ENCODE data around the gene RAB1B. TPM values are rescaled to one million over a fixed set of nuclear protein-coding genes. Genes with fewer than 3 reads are reported as not detected.
"Not testable (repeated sequence)": the region's sequence is repeated elsewhere in the genome, so short reads cannot be mapped to it uniquely, and the experiment has no call there.

RAB1B gene
- total RNA-seq, 1 experiment from 2014 or later: 184 TPM

GRCh38 chr11:66317723-66318599 is 49.5 kb downstream of the RAB1B start:
- DNase-seq (ENCODE audit: low read depth): peak; percentile 78

- DNase-seq (ENCODE audit: low read depth): no peak
Observed at GRCh38 chr11:66318600-66318970, 50.1 kb downstream of the RAB1B start.

GRCh38 chr11:66320289-66320688 is 51.9 kb downstream of the RAB1B start:
- DNase-seq (ENCODE audit: low read depth): not testable (repeated sequence)

GRCh38 chr11:66320748-66321147 is 52.3 kb downstream of the RAB1B start:
- not testable (repeated sequence) for DNase-seq (ENCODE audit: low read depth)

- no peak for DNase-seq (ENCODE audit: low read depth)
Observed at GRCh38 chr11:66321606-66322005, 53.2 kb downstream of the RAB1B start.

GRCh38 chr11:66322732-66323427 is 54.4 kb downstream of the RAB1B start:
- DNase-seq (ENCODE audit: low read depth): no peak

GRCh38 chr11:66323684-66324083 is 55.2 kb downstream of the RAB1B start:
- DNase-seq (ENCODE audit: low read depth): no peak

GRCh38 chr11:66324664-66325063 is 56.2 kb downstream of the RAB1B start:
- no peak for DNase-seq (ENCODE audit: low read depth)

- DNase-seq (ENCODE audit: low read depth): no peak
Observed at GRCh38 chr11:66325263-66325671, 56.8 kb downstream of the RAB1B start.

GRCh38 chr11:66326261-66327111 is 58.0 kb downstream of the RAB1B start:
- no peak for DNase-seq (ENCODE audit: low read depth)

Other genes starting within 250 kb of the RAB1B start
- gene CATSPER1, start 242.2 kb upstream of the RAB1B start, total RNA-seq (2014; rRNA removed): 0.75 and 1.8 TPM in 2 replicates
- gene GAL3ST3, start 219.5 kb upstream of the RAB1B start, total RNA-seq (2014; rRNA removed): not detected in 2 replicates
- gene SF3B2, start 216.3 kb upstream of the RAB1B start, total RNA-seq (2014; rRNA removed): 156 and 163 TPM in 2 replicates
- 26.0 and 30.0 TPM in 2 replicates for gene PACS1, start 198.4 kb upstream of the RAB1B start, total RNA-seq (2014; rRNA removed)
- 22.9 and 27.8 TPM in 2 replicates for gene KLC2, start 10.9 kb upstream of the RAB1B start, total RNA-seq (2014; rRNA removed)
- gene CNIH2, start 9.5 kb downstream of the RAB1B start, total RNA-seq (2014; rRNA removed): 0.86 and 1.9 TPM in 2 replicates
- gene YIF1A, start 20.5 kb downstream of the RAB1B start, total RNA-seq (2014; rRNA removed): 120 and 127 TPM in 2 replicates
- gene TMEM151A, start 23.3 kb downstream of the RAB1B start, total RNA-seq (2014; rRNA removed): 0.23 and 0.32 TPM in 2 replicates
- gene CD248, start 48.4 kb downstream of the RAB1B start, total RNA-seq (2014; rRNA removed): 0.06 TPM in 1 of 2 replicates, not detected in the other
- gene RIN1, start 67.8 kb downstream of the RAB1B start, total RNA-seq (2014; rRNA removed): 82.1 and 97.9 TPM in 2 replicates
- gene BRMS1, start 76.5 kb downstream of the RAB1B start, total RNA-seq (2014; rRNA removed): 102 and 107 TPM in 2 replicates
- gene B4GAT1, start 79.0 kb downstream of the RAB1B start, total RNA-seq (2014; rRNA removed): 50.9 and 51.0 TPM in 2 replicates
- gene SLC29A2, start 103.1 kb downstream of the RAB1B start, total RNA-seq (2014; rRNA removed): not detected in 2 replicates
- gene NPAS4, start 152.4 kb downstream of the RAB1B start, total RNA-seq (2014; rRNA removed): 0.13 TPM in 1 of 2 replicates, not detected in the other
- gene MRPL11, start 170.2 kb downstream of the RAB1B start, total RNA-seq (2014; rRNA removed): 49.9 and 57.8 TPM in 2 replicates
- 6.5 and 7.2 TPM in 2 replicates for gene PELI3, start 198.3 kb downstream of the RAB1B start, total RNA-seq (2014; rRNA removed)
- 66.8 and 71.2 TPM in 2 replicates for gene DPP3, start 211.8 kb downstream of the RAB1B start, total RNA-seq (2014; rRNA removed)
- 19.0 and 26.2 TPM in 2 replicates for gene BBS1, start 242.0 kb downstream of the RAB1B start, total RNA-seq (2014; rRNA removed)